NCI-H2107 (cell line): Measurements from ENCODE around the gene CAPZA1.

Source experiments
- DNase-seq: peaks from one replicate; lab custom pipeline; 2025; lab: John Stamatoyannopoulos, UW

CAPZA1 gene

DNA sequence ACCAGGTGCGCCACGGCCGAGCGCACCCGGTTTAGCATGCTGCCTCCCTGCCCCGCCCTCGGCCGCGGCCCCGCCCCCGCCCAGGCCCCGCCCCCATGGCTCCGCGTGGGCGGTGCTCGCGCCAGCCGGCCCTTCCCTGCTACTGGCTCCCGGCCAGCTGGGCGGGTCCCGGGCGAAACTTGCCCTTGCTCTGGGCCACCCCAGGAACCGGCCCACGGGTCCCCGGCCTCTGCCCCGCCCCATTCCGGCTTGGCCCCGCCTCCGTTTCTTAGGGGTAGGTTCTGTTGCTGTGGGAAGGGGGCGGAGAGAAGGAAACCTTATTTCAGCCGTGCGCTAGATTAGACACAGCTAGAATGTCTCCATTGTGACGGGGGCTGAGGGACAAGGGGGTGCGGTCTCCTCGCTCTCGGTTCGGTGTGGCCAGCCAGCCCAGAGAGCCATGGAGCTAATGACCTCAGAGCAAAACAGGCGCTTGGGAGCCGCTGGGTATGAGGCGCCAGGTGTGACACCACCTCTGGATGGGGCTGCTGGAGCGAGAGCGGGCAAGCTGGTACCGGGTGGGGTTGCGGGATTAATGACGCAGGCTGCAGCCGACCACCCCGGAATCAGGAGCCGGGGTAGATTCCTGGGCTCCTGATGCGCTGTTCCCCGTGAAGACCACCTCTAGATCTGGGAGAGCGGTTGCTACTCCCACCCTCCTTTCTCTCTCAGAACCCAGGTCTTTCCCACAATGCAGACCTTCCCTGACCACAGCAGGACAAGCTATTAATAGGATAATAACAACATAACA lies 95.8 kb downstream of the CAPZA1 start, which contains the start of gene PPM1J:
Gene PPM1J (minus strand): TSS at position 69 of the 790 bp plus-strand sequence. CDS start 31 bp downstream, at position 38.
- peak; percentile 51 for DNase-seq

DNA sequence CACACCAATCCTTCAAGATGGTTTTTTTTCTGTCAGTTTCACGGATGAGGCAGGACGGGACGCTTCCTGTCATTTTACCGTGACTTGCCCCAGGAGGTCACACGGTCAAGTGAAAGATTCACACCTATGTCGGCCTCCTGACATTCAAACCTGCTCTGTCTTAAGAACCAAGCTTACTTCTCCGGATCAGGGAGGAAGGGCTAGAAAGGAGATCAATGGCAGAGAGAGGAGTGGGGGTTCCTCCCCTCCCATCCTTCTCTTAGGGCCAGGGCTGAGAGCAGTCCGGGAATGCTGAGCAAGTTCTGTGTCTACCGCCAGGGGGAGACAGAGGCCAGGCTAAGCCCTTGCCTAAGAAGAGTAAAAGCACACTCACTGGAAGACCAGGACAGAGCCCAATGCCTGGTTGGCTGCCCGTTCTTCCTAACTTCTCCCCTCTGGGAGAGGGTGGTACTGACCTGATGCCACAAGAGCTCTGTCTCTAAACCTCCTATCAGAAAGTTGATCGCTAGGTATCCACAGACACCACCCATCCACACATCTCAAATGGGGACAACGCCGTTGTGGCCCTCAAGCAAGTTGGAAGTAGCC lies 96.6 kb downstream of the CAPZA1 start:
- DNase-seq, result peak; percentile 83

DNA sequence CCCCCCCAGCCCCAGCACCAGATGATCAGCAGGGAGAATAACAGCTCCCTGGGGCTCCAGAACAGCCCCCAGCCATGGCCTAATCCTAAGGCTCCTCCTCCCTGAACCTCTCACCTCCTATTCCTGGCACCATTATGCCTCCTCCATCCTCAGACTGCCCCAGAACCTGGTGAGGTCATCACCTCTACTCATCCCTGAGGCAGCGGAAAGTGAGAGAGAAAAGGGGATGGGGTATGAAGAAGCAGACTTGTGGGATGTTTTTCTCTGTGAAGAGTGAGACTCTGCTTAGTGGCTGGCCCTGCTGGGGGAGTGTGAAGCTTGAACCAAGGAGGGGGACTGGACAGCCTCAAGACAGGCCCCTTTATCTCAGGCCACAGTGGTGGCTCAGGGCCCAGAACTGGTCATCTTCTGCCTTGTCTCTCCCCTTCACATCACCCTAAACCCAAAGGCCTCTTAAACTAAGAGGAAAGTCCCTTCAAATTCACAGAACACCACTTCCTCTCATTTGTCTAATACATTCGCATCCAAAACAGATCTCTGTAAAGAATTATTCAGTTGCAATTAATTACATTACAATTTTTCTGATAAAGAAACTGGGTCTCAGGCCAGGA lies 97.7 kb downstream of the CAPZA1 start:
- no peak for DNase-seq

DNA sequence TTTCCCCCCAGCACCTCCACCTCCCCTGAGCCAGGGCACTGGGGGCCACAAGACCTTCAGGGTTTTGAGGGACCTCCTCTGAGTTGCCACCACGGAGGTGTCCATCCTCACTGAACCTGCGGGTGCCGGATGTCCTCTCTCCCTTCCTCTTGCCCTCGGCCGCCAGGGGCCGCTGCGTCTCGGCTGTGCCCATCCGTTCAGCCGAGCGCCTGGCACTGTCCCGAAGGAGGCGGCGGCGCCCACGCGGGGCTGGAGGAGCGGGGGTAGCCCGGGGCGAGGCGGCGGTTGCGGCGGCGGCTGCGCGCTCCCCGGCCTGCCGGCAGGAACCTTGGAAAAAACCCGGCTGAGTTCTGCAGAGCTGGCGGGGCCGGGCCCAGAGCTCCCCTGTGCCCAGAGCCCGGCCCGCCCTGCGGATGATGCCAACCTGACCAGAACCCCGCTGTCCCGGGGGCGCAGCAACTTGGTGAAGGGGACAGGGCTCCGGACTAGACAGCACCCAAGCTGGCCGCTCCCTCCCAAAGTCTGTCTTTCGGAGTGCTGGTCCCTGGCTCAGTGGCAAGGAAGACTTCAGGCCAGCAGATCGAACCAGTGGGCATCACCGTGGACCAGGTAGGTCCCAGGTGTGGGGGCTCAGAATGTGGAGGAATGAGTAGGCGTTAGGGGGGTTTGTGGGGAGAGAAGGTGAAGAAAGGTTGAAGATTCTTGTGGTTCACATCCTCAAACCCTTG lies 99.2 kb downstream of the CAPZA1 start:
- peak; percentile 47 for DNase-seq

DNA sequence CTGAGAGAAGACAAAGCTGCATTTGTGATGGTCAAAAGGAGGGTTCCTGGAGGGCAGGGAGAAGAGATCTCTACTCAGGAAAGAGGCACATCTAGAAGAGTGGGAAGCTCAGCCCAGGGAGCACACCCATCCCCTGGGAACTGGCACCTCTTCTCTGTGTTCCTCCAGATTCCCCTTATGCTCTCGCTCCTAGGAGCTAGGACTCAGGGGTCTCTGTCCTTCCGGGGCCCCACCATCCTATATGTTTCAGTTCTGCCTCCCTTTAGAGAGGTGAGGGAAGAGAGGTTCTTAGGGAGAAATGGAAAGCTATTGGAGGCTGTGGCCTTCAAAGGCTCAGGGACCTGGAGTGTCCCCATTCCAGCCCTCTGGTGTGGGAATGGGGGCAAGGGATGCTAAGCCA lies 100.1 kb downstream of the CAPZA1 start:
- DNase-seq, result no peak

DNA sequence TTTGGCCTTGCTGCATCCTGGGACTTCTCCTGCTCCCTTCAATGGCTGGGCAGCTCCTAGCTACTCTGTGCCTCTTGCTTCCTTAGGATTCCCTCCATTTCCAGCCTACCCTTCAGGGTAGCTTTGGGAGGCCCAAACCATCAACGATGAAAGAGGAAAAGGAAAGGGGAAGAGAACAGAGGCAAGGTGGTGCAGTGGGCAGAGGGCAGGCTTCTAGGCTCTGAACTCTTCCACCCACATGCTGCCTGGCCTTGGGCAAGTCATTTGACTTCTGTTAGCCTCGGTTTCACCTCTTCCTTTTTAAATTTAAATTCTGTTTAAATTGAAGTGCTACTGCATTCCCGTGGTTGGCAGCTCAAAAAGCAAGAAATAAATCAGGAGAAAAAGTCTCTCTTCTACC lies 101.2 kb downstream of the CAPZA1 start:
- no peak for DNase-seq
